ENCODE measurements around the gene TTR.

DNA sequence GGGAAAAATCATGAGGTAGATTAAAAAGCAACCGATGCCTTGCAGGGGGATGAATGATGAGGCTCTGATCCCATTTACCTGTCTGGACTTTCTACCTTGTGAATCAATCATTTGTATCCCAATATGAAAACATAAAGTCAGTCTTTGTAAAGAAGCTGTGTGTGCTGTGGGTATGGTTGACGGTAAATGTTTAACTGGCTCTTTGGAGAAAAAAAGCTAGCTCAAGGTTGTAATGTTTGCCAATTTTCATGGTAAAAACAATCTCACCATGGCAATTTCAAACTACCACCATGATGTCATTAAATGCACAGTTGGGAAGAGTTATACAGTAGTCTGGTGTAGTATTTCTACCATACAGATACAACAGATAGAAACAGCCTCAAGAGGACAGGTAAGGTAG lies 14.6 kb downstream of the TTR start:
- TF ChIP-seq, protein P1, sequence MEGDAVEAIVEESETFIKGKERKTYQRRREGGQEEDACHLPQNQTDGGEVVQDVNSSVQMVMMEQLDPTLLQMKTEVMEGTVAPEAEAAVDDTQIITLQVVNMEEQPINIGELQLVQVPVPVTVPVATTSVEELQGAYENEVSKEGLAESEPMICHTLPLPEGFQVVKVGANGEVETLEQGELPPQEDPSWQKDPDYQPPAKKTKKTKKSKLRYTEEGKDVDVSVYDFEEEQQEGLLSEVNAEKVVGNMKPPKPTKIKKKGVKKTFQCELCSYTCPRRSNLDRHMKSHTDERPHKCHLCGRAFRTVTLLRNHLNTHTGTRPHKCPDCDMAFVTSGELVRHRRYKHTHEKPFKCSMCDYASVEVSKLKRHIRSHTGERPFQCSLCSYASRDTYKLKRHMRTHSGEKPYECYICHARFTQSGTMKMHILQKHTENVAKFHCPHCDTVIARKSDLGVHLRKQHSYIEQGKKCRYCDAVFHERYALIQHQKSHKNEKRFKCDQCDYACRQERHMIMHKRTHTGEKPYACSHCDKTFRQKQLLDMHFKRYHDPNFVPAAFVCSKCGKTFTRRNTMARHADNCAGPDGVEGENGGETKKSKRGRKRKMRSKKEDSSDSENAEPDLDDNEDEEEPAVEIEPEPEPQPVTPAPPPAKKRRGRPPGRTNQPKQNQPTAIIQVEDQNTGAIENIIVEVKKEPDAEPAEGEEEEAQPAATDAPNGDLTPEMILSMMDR (IDR thresholded peaks at IDR 0.05): no peak
- no peak for TF ChIP-seq POLR2A (IDR thresholded peaks at IDR 0.05)
